Stimulated activated naive CD8-positive, alpha-beta T cell treated with anti-CD3 and anti-CD28 coated beads, Interleukin-15, amount 100 ng/mL, for 72 hours (primary cell): Measurements from ENCODE around the gene SPEF2.
"Not testable (repeated sequence)": the region's sequence is repeated elsewhere in the genome, so short reads cannot be mapped to it uniquely, and the experiment has no call there.

Experiments
- ATAC-seq: fragments of 150-1000 bp; cut with Tn5 transposase; 2 replicates; pipeline ENCODE4 v1.10.0; 2021; ENCODE audit warnings: mild to moderate bottlenecking, moderate library complexity
- DNase-seq, 2 donors: peaks; one replicate each; pipeline ENCODE4 v3.0.0; 2021 to 2022
- H3K27ac Mint-ChIP-seq, 2 donors: one replicate each; pipeline ENCODE4 v1.8.0; 2022; ENCODE audit warnings: mild to moderate bottlenecking in 2 of 2, mixed read lengths in 2 of 2, moderate library complexity in 2 of 2
- H3K27me3 Mint-ChIP-seq: one replicate; pipeline ENCODE4 v1.8.0; 2022; ENCODE audit warnings: mixed read lengths
- H3K4me1 Mint-ChIP-seq: one replicate; pipeline ENCODE4 v1.8.0; 2022; ENCODE audit warnings: mild to moderate bottlenecking, mixed read lengths
- H3K4me3 Mint-ChIP-seq, 2 donors: one replicate each; pipeline ENCODE4 v1.8.0; 2022; ENCODE audit warnings: mild to moderate bottlenecking in 2 of 2, mixed read lengths in 2 of 2, moderate library complexity in 1 of 2
- H3K9me3 Mint-ChIP-seq, 2 donors: one replicate each; pipeline ENCODE4 v1.8.0; 2022; ENCODE audit warnings: mixed read lengths in 2 of 2

The SPEF2 gene

GRCh38 chr5:35826554-35826953, 208.9 kb downstream of the SPEF2 start:
- H3K4me3 Mint-ChIP-seq: peak overlapping the region; percentile 76
- ATAC-seq (peak; percentile 54), DNase-seq (no peak)
- H3K27me3 Mint-ChIP-seq: no peaks in the 10 kb centered on the region
- peaks cover 98% of the 10 kb centered on the region for H3K4me1 Mint-ChIP-seq
- peak overlapping the region; percentile 94 to 95 for H3K27ac Mint-ChIP-seq
- no peaks in the 10 kb centered on the region for H3K9me3 Mint-ChIP-seq

DNA sequence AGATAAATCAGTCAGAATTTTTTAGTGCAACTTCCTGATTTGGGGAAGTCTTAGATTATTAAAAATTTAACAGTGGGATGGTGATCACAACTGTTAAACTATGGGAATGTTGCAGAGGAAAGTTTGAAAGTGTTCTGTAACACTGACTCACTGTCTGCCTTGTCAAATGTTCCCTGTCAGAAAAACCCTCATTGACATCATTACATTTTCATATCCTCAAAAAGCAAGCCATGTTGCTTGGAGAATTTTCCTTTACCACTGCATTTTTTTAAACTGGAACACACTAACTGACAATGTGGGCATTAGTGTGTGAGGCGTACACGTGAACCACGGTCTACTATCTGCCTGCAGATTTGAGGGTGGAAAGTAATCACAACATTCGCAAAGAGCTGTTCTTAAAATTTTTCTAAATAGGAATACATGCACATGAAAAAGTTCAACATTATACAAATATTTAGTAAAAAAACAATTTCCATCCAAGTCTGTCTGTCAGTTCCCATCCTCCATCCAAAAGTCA, 210.5 kb downstream of the SPEF2 start:
- H3K9me3 Mint-ChIP-seq: no peaks in the 10 kb centered on the region
- no peaks in the 10 kb centered on the region for H3K27me3 Mint-ChIP-seq
- peaks cover 98% of the 10 kb centered on the region for H3K4me1 Mint-ChIP-seq
- H3K27ac Mint-ChIP-seq: peak overlapping the region; percentile 67 to 95
- no peak for DNase-seq
- ATAC-seq: no peak
- peak overlapping the region; percentile 44 to 60 for H3K4me3 Mint-ChIP-seq

DNA sequence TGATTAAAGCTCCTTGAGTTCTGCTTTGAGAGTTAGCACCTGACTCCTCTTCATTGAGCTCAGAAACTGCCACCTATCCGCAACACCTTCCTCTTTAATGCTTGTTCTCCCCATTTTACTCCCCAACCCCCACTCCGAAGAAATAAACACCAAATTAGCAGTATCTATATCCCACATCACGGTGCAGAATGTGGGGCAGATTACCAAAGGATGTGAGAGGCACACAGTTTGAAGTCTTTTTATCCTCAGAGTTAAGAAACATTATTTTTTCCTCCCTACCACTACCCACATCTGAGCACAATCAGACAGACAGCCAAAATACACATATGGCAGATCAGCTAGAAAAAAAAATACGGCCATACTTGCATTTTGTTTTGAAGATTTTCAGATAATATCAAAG, 212.9 kb downstream of the SPEF2 start:
- peak; percentile 46 for ATAC-seq
- H3K27me3 Mint-ChIP-seq: no peaks in the 10 kb centered on the region
- H3K27ac Mint-ChIP-seq: peak overlapping the region; percentile 77 to 99
- no peaks in the 10 kb centered on the region for H3K9me3 Mint-ChIP-seq
- DNase-seq: no peak
- peak overlapping the region; percentile 61 to 77 for H3K4me3 Mint-ChIP-seq
- peaks cover 98% of the 10 kb centered on the region for H3K4me1 Mint-ChIP-seq

- Mint-ChIP-seq H3K4me3 (peak overlapping the region; percentile 65 to 72), H3K27ac (peak overlapping the region; percentile 94 to 99), H3K4me1 (peaks cover 96% of the 10 kb centered on the region), H3K27me3 (no peaks in the 10 kb centered on the region), H3K9me3 (no peaks in the 10 kb centered on the region)
- ATAC-seq: peak; percentile 44
- no peak for DNase-seq
Observed at GRCh38 chr5:35832762-35833161, 215.1 kb downstream of the SPEF2 start.

GRCh38 chr5:35833224-35833623, 215.6 kb downstream of the SPEF2 start:
- Mint-ChIP-seq H3K27me3 (no peaks in the 10 kb centered on the region), H3K4me3 (peak overlapping the region; percentile 65 to 72), H3K9me3 (no peaks in the 10 kb centered on the region), H3K4me1 (peaks cover 96% of the 10 kb centered on the region), H3K27ac (peak overlapping the region; percentile 94 to 99)
- DNase-seq: no peak
- ATAC-seq: no peak

DNA sequence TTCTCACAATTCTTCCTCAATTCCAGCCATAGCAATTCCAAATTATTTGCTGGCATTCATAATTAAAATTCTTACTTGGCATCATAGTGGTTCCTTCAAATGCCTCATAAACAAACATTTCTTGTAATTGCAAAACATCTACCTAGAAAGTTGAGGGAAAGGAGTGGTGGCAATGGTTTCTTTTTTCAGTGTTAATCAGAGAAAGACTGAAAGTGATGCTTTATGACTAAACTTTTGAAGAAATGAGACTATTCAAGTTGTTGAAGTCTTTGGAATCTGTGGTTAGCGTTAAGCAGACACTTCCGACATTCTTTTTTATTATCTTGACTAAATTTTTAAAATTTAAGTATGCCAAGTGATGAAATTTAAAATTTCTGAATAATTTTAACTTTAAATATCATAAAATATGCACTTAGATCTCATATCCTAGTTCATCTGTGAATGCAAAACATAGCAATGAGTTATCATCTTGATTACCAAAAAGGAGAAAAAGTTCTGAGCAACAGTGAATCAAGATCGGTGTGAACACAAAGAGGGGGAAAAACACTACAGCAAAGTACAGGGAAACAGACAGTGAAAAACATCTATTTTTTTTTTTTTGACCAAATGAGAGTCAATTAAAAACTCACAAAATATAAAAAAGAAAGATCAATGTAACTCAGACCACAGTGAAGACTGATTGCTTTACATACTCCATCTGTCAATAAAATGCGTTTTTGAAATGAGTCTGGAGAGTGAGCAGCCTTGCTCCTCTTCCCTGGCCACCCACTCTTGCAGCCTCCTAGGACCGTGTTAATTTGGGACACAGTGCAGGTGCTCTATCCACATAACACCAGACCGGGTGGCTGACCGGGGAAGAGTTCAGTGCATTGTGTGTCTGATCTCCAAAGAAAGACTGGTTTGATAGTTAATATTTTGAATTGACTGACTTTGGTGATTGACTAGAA, 218.4 kb downstream of the SPEF2 start:
- peak; percentile 57 for ATAC-seq
- no peaks in the 10 kb centered on the region for H3K9me3 Mint-ChIP-seq
- DNase-seq: no peak
- H3K4me1 Mint-ChIP-seq: peaks cover 97% of the 10 kb centered on the region
- H3K27me3 Mint-ChIP-seq: no peaks in the 10 kb centered on the region
- H3K27ac Mint-ChIP-seq: peak overlapping the region; percentile 96 to 99
- peak overlapping the region; percentile 73 to 83 for H3K4me3 Mint-ChIP-seq

DNA sequence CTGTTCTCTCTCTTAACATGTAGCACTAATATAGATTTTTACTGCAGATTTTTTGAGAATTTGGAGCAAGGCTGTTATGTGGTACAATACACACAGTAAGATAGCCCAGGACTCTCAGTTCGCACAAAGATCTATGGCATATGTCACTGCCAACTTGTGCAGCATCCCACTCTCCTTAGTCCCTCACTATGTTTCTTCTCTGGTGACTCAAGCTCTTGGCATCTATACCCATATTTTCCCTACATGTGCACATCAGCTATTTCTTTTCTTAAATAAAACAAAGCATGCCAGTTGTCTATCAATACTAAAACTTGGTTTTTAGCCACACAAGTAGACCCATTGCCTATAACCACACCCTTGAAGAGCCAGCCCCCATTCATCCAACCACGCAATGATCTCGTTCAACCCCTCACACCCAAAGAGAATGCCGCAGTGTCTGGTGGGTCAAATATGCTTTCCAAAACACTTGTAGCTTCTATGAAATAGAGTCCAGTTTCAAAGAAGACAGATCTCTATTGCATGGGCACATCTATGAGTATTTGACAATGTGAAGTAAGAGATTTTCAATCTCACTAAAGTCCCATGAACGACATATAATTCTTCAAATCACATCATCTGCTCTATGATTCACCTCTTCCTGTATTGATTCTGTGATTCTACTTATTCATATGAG, 220.8 kb downstream of the SPEF2 start:
- DNase-seq (peak in 1 of 2 donors; percentile 80), ATAC-seq (peak; percentile 89)
- Mint-ChIP-seq H3K4me3 (peak overlapping the region; percentile 63 to 83), H3K27ac (peak overlapping the region; percentile 81 to 99), H3K9me3 (peaks cover 5 to 7% of the 10 kb centered on the region in 2 donors), H3K4me1 (peaks cover 75% of the 10 kb centered on the region), H3K27me3 (no peaks in the 10 kb centered on the region)

DNA sequence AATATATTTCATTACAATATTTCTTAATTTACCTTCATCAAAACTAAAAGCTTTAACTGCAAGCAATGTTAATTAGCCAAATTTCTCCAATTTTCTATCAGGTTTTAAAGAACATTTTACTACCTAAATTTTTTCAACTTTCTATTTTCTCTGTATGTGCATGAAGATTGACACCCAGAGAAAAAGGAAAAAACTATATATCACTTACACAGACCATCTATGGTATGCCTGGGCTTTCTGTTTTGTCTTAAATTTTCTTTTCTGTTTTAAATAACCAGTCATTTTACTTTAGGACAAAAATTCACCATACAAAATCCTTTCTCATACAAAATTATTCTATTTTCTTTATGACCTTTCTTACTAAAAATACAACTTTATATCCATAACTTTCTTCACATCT, 225.2 kb downstream of the SPEF2 start:
- peaks cover 41% of the 10 kb centered on the region for H3K4me1 Mint-ChIP-seq
- no peak for DNase-seq
- H3K4me3 Mint-ChIP-seq: no peak overlapping the region
- H3K9me3 Mint-ChIP-seq: peaks cover 34 to 46% of the 10 kb centered on the region in 2 donors
- no peak overlapping the region for H3K27ac Mint-ChIP-seq
- no peak for ATAC-seq
- no peaks in the 10 kb centered on the region for H3K27me3 Mint-ChIP-seq

DNA sequence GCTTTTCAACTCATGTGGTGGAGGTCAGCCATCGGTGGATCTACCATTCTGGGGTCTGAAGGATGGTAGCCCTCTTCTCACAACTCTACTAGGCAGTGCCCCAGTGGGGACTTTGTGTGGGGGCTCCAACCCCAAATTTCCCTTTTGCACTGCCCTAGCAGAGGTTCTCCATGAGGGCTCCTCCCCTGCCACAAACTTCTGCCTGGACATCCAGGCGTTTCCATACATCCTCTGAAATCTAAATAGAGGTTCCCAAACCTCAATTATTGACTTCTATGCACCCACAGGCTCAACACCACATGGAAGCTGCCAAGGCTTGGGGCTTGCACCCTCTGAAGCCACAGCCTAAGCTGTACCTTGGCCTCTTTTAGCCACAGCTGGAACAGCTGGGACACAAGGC, 227.8 kb downstream of the SPEF2 start:
- not testable (repeated sequence) for H3K27me3 Mint-ChIP-seq, ATAC-seq, H3K27ac Mint-ChIP-seq, DNase-seq, H3K4me3 Mint-ChIP-seq
- H3K9me3 Mint-ChIP-seq: peaks cover 42 to 54% of the 10 kb centered on the region in 2 donors
- H3K4me1 Mint-ChIP-seq: peaks cover 25% of the 10 kb centered on the region

GRCh38 chr5:35847491-35847890, 229.8 kb downstream of the SPEF2 start:
- no peaks in the 10 kb centered on the region for H3K27me3 Mint-ChIP-seq
- DNase-seq: no peak
- H3K9me3 Mint-ChIP-seq: peaks cover 47 to 54% of the 10 kb centered on the region in 2 donors
- peaks cover 35% of the 10 kb centered on the region for H3K4me1 Mint-ChIP-seq
- no peak overlapping the region for H3K27ac Mint-ChIP-seq
- H3K4me3 Mint-ChIP-seq: no peak overlapping the region
- ATAC-seq: no peak

GRCh38 chr5:35847961-35848360, 230.3 kb downstream of the SPEF2 start:
- Mint-ChIP-seq H3K27me3 (no peaks in the 10 kb centered on the region), H3K9me3 (peaks cover 45 to 52% of the 10 kb centered on the region in 2 donors), H3K4me1 (peaks cover 35% of the 10 kb centered on the region), H3K4me3 (no peak overlapping the region), H3K27ac (no peak overlapping the region)
- ATAC-seq: no peak
- no peak for DNase-seq

GRCh38 chr5:35849860-35850259, 232.2 kb downstream of the SPEF2 start:
- Mint-ChIP-seq H3K4me1 (peaks cover 40% of the 10 kb centered on the region), H3K4me3 (no peak overlapping the region), H3K27ac (no peak overlapping the region), H3K9me3 (peaks cover 34 to 38% of the 10 kb centered on the region in 2 donors), H3K27me3 (no peaks in the 10 kb centered on the region)
- DNase-seq: no peak
- no peak for ATAC-seq

GRCh38 chr5:35850967-35851680, 233.5 kb downstream of the SPEF2 start:
- DNase-seq: no peak
- no peak for ATAC-seq
- H3K27me3 Mint-ChIP-seq: no peaks in the 10 kb centered on the region
- peak overlapping the region; percentile 81 to 99 for H3K27ac Mint-ChIP-seq
- H3K4me3 Mint-ChIP-seq: peak overlapping the region; percentile 70 to 80
- peaks cover 25 to 28% of the 10 kb centered on the region in 2 donors for H3K9me3 Mint-ChIP-seq
- peaks cover 49% of the 10 kb centered on the region for H3K4me1 Mint-ChIP-seq

DNA sequence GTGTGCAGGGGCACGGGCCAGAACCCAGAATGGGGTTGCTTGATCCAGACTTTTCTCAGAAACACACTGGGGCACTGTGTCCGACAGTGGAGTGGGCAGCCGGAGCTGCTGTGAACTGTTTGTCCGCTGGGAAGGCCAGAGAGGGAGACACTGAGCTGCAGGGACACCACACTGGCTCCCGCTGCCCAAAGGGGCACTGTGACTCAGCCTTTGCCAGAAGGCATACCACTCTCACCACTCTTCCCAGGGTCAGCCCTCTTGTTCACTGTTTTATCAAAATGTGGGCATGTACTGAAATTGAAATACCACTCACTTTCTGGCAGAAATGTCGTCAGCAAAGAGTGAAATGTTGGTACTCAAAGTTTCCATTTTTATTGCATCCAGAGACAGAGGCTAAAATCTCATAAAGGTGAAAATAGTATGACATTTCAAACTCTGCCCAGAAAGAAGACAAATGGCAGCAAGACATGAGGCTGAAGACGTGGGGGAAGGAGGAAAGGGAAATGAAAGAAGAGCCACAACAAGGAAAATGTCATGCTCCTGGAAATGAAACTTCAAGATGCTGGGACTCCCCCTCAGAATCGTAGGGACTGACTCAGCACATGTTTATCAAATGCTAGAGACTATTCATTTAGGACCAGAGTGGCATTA, 234.5 kb downstream of the SPEF2 start:
- H3K9me3 Mint-ChIP-seq: peaks cover 14 to 19% of the 10 kb centered on the region in 2 donors
- H3K27me3 Mint-ChIP-seq: no peaks in the 10 kb centered on the region
- DNase-seq: peak; percentile 58 to 78
- H3K4me3 Mint-ChIP-seq: peak overlapping the region; percentile 70 to 80
- peak overlapping the region; percentile 93 to 99 for H3K27ac Mint-ChIP-seq
- peak; percentile 56 for ATAC-seq
- peaks cover 49% of the 10 kb centered on the region for H3K4me1 Mint-ChIP-seq

DNA sequence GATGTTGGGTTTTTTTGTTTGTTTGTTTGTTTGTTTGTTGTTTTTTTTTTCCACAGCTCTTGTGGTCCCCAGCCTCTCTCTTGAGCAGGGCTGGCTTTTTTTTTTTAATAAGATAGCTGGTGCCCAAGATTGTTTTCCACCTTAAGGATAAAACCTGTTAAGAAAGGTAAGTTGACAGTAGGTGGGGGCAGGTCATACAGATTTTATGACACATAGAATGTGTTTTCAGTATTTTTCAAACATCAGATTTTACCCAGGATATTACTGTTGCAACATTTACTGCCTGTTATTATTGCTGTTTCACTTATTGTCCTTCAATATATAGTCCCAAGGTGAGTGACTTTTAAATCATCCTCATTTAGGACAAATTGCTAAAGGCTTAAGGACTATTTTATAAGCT, 235.1 kb downstream of the SPEF2 start:
- Mint-ChIP-seq H3K4me3 (peak overlapping the region; percentile 70 to 80), H3K27me3 (no peaks in the 10 kb centered on the region), H3K4me1 (peaks cover 49% of the 10 kb centered on the region), H3K9me3 (peaks cover 9 to 13% of the 10 kb centered on the region in 2 donors), H3K27ac (peak overlapping the region; percentile 93 to 99)
- ATAC-seq (no peak), DNase-seq (no peak)
